Psoas muscle (tissue), 8 donors: ENCODE measurements around the gene SMYD2. TPM values are rescaled to one million over a fixed set of nuclear protein-coding genes. Genes with fewer than 3 reads are reported as not detected.

Experiments
- ATAC-seq, 4 donors: fragments of 200-7000 bp; cut with Tn5 transposase; one replicate each; pipeline ENCODE4 v1.9.1; 2020; ENCODE audit warnings: moderate library complexity in 3 of 4, mild to moderate bottlenecking in 2 of 4
- DNase-seq, 2 donors: peaks; one replicate each; pipeline ENCODE4 v3.0.0-alpha.2; 2020
- H3K27ac ChIP-seq: fragments of 200-600 bp; one replicate; pipeline ENCODE4 v1.8.0; 2022
- H3K27me3 ChIP-seq, 3 donors: fragments of 200-600 bp in 1 of 3; one replicate each; pipeline versions ENCODE4 v1.6.1 to v1.8.0; 2013 to 2022; ENCODE audit warnings: low read length in 2 of 3, mild to moderate bottlenecking in 2 of 3, moderate library complexity in 1 of 3; ENCODE audit not compliant: insufficient read depth in 3 of 3
- H3K36me3 ChIP-seq, 2 donors: fragments of 200-600 bp in 1 of 2; one replicate each; pipeline versions ENCODE4 v1.6.1 to v1.8.0; 2013 to 2022; ENCODE audit warnings: low read depth in 1 of 2, mild to moderate bottlenecking in 1 of 2, moderate library complexity in 1 of 2; ENCODE audit not compliant: insufficient read depth in 1 of 2
- H3K4me1 ChIP-seq: fragments of 200-600 bp; one replicate; pipeline ENCODE4 v1.8.0; 2022
- H3K4me3 ChIP-seq: fragments of 200-600 bp; one replicate; pipeline ENCODE4 v1.8.0; 2022; ENCODE audit warnings: mild to moderate bottlenecking
- H3K9me3 ChIP-seq: fragments of 200-600 bp; one replicate; pipeline ENCODE4 v1.8.0; 2022
- CTCF ChIP-seq: fragments of 200-600 bp; IDR thresholded peaks from one replicate; pipeline ENCODE4 v1.8.0; 2022; ENCODE audit warnings: antibody characterized with exemption
- WGBS, 3 donors: extraction: QIAGEN DNeasy Blood & Tissue Kit; methylation state at CpG; one replicate each; pipeline versions ENCODE4 v1.1.6 to v1.1.7; 2013; 5-methylcytosine and 5-hydroxymethylcytosine counted together
- intact Hi-C, 2 donors: fragments of 100-400 bp; cut with DNase I; formaldehyde crosslinking; loops; one replicate each; pipeline versions ENCODE4 v1.11.0 to v1.14.2; 2022
- polyA plus RNA-seq, 3 donors: library from polyadenylated mRNA; stranded (reverse); fragments of 200-250 nt; gene quantifications; one replicate each; pipeline ENCODE4 v1.2.3, GENCODE V29; 2013
- total RNA-seq, 4 donors: library from RNA; stranded (reverse); fragmentation: NEBNext Ultra II Directional in 2 of 4; extraction: Animal tissue kit (Norgen Biotek cat#: 25700) in 2 of 4; gene quantifications; one replicate each; pipeline versions ENCODE4 v1.2.1 to v1.2.4, GENCODE V29; 2021 to 2023
- donor health status: healthy with polysubstance abuse.
- donor health status: DM: no; HTN: no; CAD: no; lungs with moderate emphysema.
- donor health status: Bipolar disorder and iron deficiency.
- donor health status: healthy.
- donor health status: DM: yes; HTN: yes; CAD: no.
- donor health status: DM: no; HTN: no; CAD: no.
- donor health status: DM: no; HTN: no; CAD: no.
- donor health status: DM: yes; HTN: yes; CAD: no.

SMYD2 gene
- total and polyA plus RNA-seq, 7 donors, result 15.6 to 75.3 (median 46.9) TPM

- 76 to 77% (median 76%) methylated on average over 7 of the region's 7 CpGs for WGBS, 3 donors
- Histone ChIP-seq H3K4me3 (no peak overlapping the region), H3K36me3 (no peaks in the 10 kb centered on the region)
Observed at GRCh38 chr1:214248311-214249085, 32.5 kb upstream of the SMYD2 start.

GRCh38 chr1:214249651-214250050 is 31.3 kb upstream of the SMYD2 start:
- no peak overlapping the region for H3K27ac ChIP-seq
- H3K9me3 ChIP-seq, result no peaks in the 10 kb centered on the region
- intact Hi-C loops, result no loop called here
- no peak for ATAC-seq
- H3K36me3 ChIP-seq, result no peaks in the 10 kb centered on the region
- WGBS, 3 donors, result 92 to 93% (median 92%) methylated on average over 14 of the region's 14 CpGs
- H3K4me1 ChIP-seq, result no peaks in the 10 kb centered on the region
- H3K4me3 ChIP-seq, result no peak overlapping the region
- H3K27me3 ChIP-seq, result no peaks in the 10 kb centered on the region
- no peak for TF ChIP-seq CTCF
- DNase-seq, result no peak

More at GRCh38 chr1:214248311-214249085, 32.5 kb upstream of the SMYD2 start:
- TF ChIP-seq CTCF, result no peak
- Histone ChIP-seq H3K27me3 (no peaks in the 10 kb centered on the region), H3K27ac (no peak overlapping the region), H3K4me1 (no peaks in the 10 kb centered on the region), H3K9me3 (no peaks in the 10 kb centered on the region)
- intact Hi-C loops, result no loop called here
- ATAC-seq (no peak), DNase-seq (no peak)

- 82 to 91% (median 89%) methylated on average over 2 of the region's 2 CpGs for WGBS, 3 donors
- ATAC-seq (no peak), DNase-seq (no peak)
- Histone ChIP-seq H3K27ac (no peak overlapping the region), H3K36me3 (no peaks in the 10 kb centered on the region), H3K4me3 (no peak overlapping the region), H3K9me3 (no peaks in the 10 kb centered on the region), H3K27me3 (no peaks in the 10 kb centered on the region), H3K4me1 (no peaks in the 10 kb centered on the region)
- intact Hi-C loops, result no loop called here
- no peak for TF ChIP-seq CTCF
Observed at GRCh38 chr1:214251354-214251753, 29.6 kb upstream of the SMYD2 start.

- ATAC-seq (no peak), DNase-seq (no peak)
- Histone ChIP-seq H3K27ac (no peak overlapping the region), H3K27me3 (no peaks in the 10 kb centered on the region), H3K36me3 (no peaks in the 10 kb centered on the region), H3K9me3 (no peaks in the 10 kb centered on the region), H3K4me1 (peaks cover 8% of the 10 kb centered on the region), H3K4me3 (no peak overlapping the region)
- intact Hi-C loops, result no loop called here
- no peak for TF ChIP-seq CTCF
- WGBS, 3 donors, result 93 to 99% (median 98%) methylated on average over 2 of the region's 2 CpGs
Observed at GRCh38 chr1:214255509-214255908, 25.4 kb upstream of the SMYD2 start.
